Activated T-helper 17 cell treated with anti-CD3 and anti-CD28 coated beads, Interleukin-2, amount 50 U/mL, for 72 hours (primary cell): Measurements from ENCODE around the gene SQSTM1. TPM values are rescaled to one million over a fixed set of nuclear protein-coding genes. Genes with fewer than 3 reads are reported as not detected.
A peak's percentile ranks its signal among the peaks of the same experiment; 100 is the strongest.

Experiments
- ATAC-seq: fragments of 150-1000 bp; cut with Tn5 transposase; replicated peaks from 2 replicates; pipeline ENCODE4 v1.10.0; 2021; ENCODE audit warnings: mild to moderate bottlenecking, moderate library complexity
- H3K27ac Mint-ChIP-seq: one replicate; pipeline ENCODE4 v1.8.0; 2022; ENCODE audit warnings: mixed read lengths
- H3K27me3 Mint-ChIP-seq: one replicate; pipeline ENCODE4 v1.8.0; 2022; ENCODE audit warnings: mixed read lengths
- H3K36me3 Mint-ChIP-seq: one replicate; pipeline ENCODE4 v1.8.0; 2022; ENCODE audit warnings: low read depth, mild to moderate bottlenecking, mixed read lengths
- H3K4me1 Mint-ChIP-seq: one replicate; pipeline ENCODE4 v1.8.0; 2022; ENCODE audit warnings: mixed read lengths
- H3K4me3 Mint-ChIP-seq: one replicate; pipeline ENCODE4 v1.8.0; 2022; ENCODE audit warnings: mild to moderate bottlenecking, mixed read lengths
- H3K9me3 Mint-ChIP-seq: one replicate; pipeline ENCODE4 v1.8.0; 2022; ENCODE audit warnings: mixed read lengths
- total RNA-seq, 2 donors: library from RNA; stranded (reverse); gene quantifications; one replicate each; pipeline ENCODE4 v1.2.3, GENCODE V29; 2022

SQSTM1 gene
- total RNA-seq, 2 donors from 2014 or later, result 130 to 188 TPM

DNA sequence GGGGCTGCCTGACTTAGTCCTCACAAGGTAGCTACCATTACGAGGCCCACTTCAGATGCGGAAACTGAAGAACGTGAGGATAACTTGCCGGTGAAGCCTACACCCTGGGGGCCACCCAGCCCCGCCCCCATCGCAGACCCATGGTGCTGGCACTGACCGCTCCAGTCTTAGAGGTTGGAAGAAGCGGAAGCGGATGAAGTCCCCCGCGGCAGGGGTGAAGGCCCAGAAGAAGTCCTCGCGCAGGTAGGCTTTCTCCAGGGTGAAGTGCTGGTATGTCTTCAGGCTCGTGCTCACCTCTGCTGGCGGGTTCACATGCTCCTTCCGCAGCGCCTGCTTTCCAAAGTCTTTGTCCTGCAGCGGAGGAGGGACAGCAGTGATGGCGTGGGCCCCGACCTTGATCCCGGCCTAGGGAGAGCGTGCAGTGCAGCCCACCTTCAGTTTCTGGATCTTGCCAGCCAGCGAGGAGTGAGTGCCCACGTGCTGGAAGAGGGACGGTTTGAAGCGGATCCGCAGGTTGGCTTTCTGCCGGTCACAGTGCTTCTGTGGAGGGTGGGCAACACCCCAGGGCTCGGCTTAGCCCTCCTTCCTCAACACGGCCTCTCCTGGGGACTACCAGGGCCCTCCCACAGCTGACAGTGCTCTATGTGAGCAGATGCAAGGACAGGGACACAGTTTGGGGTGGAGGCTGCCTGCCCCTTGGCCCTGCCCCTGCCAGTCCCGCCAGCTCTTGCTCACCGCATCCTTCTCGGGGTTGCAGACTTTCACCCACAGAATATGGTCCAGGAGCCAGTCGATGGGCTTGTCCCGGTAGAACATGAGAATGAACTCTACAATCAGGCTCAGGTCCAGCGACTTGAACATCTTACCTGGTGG lies 21.7 kb upstream of the SQSTM1 start:
- H3K27ac Mint-ChIP-seq, result peak overlapping the region; percentile 80
- ATAC-seq, result no peak
- H3K4me1 Mint-ChIP-seq, result peaks cover 18% of the 10 kb centered on the region
- H3K9me3 Mint-ChIP-seq, result no peaks in the 10 kb centered on the region
- no peak overlapping the region for H3K4me3 Mint-ChIP-seq
- no peaks in the 10 kb centered on the region for H3K27me3 Mint-ChIP-seq
- peaks cover 31% of the 10 kb centered on the region for H3K36me3 Mint-ChIP-seq

DNA sequence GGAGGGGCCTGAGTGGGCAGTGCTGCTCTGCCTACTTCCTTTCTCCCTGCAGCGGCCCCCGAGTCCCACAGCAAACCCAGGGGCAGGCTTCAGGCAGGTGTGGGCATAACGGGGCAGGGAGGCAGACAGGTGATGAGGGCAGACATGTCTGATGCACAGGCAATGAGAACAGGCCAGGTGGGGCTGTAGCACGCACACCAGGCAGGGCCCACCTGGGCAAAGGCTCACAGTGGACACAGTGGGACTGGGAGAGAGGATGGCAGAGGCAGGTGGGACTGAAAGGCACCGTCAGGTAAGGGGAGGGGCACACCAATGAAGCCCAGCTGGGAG lies 21.1 kb upstream of the SQSTM1 start:
- no peaks in the 10 kb centered on the region for H3K27me3 Mint-ChIP-seq
- H3K9me3 Mint-ChIP-seq, result no peaks in the 10 kb centered on the region
- H3K27ac Mint-ChIP-seq, result peak overlapping the region; percentile 80
- peaks cover 31% of the 10 kb centered on the region for H3K36me3 Mint-ChIP-seq
- no peak overlapping the region for H3K4me3 Mint-ChIP-seq
- peaks cover 20% of the 10 kb centered on the region for H3K4me1 Mint-ChIP-seq
- ATAC-seq, result no peak

DNA sequence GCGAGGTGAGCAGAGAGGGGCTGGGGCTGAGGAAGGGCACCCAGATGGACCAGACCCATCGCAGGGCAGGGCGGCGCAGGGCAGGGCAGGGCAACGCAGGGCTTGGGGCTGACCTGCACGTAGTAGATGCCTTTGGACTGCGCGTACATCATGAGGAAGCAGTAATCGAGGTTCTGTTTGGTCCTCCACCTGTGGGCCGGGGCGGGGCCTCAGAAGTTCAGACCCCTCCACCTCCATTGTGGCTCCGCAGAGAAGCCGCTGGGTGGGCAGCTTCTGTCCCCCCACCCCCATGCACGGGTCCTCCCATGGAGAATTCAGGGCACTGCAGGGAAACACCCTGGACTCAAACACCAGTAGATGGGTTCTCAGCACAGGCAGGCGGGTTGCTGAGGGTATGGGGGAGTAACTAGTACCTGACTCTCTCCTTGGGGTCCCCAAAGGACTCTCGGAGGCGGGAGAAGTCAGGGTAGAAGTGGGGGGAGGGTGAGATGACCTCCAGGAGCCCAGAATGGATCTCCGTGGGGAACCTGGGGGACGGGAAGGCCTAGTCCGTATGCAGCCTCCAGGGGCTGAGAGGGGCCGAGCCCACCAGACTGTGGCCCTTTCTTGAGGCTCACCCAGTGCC lies 20.5 kb upstream of the SQSTM1 start:
- no peaks in the 10 kb centered on the region for H3K27me3 Mint-ChIP-seq
- H3K4me3 Mint-ChIP-seq, result no peak overlapping the region
- H3K36me3 Mint-ChIP-seq, result peaks cover 33% of the 10 kb centered on the region
- H3K9me3 Mint-ChIP-seq, result no peaks in the 10 kb centered on the region
- H3K4me1 Mint-ChIP-seq, result peaks cover 26% of the 10 kb centered on the region
- ATAC-seq, result no peak
- peak overlapping the region; percentile 80 for H3K27ac Mint-ChIP-seq

DNA sequence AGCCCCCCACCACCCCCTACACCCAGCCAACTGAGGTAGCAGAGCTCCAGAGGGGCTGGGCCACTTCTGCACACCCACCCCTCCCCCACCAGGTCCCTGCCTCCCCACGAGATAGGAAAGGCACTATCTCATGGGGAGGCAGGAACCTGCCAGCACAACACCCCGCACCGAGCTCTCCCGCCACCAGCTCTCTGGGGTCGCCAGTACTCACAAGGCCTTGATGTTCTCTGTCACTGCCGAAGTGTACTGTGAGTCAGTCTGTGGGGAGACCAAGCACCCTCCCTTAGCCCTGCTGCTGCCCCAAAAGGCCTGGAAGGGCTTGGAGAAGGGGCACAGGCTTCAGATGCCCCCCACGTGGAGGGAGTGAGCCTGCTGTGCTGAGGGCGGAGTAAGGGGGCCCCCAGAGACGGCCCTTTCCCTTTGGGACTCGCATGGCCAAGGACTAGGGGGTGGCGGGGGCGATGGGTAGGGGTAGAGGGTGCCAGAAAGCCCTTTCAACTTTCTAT lies 20.0 kb upstream of the SQSTM1 start:
- no peaks in the 10 kb centered on the region for H3K27me3 Mint-ChIP-seq

DNA sequence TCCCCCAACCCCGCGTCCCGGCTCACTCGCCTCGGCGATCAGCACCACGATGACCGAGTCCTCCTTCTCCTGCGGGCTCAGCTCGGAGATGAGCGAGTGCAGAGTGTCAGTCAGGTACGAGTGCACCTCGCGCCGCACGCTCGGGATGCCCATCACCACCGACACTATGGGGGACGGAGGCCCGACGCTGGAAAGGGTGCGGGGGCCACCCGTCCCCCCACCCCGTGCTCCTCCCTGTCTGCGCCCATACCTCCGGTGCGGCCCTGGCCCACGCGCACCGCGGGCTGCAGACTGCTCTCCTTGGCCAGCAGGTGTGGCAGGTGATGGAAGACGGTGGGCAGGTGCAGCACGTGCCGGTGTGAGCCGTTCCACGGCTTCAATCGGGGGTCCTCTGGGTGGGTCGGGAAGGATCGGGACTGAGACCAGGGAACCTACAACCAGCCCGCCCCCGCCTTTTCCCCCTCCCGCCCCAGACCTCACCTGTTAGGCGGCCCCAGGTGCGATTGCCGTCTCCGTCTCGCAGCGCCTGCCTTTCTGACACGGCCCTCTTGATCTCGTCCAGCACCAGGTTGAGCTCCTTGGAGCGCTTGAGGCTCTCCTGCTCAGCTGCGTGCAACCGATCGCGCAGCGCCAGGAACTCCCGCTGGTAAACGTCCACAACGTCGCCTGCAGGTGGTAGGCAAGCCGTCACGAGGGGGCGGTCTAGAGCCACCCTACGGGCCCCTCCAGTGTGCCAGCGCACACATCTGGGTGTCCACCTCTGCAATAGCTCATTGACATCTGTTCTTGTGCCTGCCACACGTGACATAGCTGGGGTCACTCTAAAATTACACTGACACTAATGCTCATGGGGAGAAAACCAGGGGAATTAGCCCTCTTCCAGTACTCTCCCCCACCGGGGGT lies 19.1 kb upstream of the SQSTM1 start:
- Mint-ChIP-seq H3K27me3 (no peaks in the 10 kb centered on the region), H3K4me3 (peak overlapping the region; percentile 26), H3K27ac (peak overlapping the region; percentile 42), H3K4me1 (peaks cover 26% of the 10 kb centered on the region), H3K9me3 (no peaks in the 10 kb centered on the region), H3K36me3 (peaks cover 36% of the 10 kb centered on the region)
- peak; percentile 58 for ATAC-seq

More for the DNA sequence above, 20.0 kb upstream of the SQSTM1 start:
- no peaks in the 10 kb centered on the region for H3K9me3 Mint-ChIP-seq
- H3K4me3 Mint-ChIP-seq, result no peak overlapping the region
- H3K27ac Mint-ChIP-seq, result no peak overlapping the region
- peaks cover 36% of the 10 kb centered on the region for H3K36me3 Mint-ChIP-seq
- peaks cover 26% of the 10 kb centered on the region for H3K4me1 Mint-ChIP-seq
- ATAC-seq, result no peak

DNA sequence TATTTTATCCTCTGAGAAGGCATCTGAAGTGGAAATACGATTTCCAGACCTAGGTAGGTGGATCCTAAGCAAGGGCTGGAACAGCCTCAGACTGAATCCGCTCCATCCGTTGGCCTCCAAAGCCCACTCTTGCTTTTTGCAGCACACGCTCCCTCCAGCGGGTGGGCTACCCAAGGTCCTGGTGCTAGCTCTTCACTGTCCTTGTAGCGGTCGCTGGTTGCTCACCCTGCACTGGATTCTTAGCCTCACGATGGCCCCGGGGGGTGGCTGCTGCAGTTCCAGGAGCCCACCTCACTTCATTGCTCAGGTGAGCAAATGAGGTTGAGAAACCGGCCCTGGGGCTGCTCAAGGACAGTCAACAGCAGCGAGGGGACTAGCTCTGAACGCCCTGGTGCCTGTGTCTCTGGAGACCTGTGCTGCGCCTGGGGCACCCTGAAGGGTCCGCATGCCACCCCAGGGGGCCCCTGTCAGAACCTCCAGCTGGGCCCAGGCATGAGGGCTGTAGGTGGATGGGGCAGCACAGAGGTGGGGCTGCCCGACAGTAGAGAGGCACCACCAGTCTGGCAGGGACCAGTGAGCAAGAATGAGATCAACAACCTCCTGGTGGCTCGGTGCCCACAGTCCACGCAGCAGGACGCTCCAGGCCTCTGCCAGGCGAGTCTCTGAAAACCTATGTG lies 18.4 kb upstream of the SQSTM1 start:
- peaks cover 21% of the 10 kb centered on the region for H3K4me1 Mint-ChIP-seq
- peaks cover 28% of the 10 kb centered on the region for H3K36me3 Mint-ChIP-seq
- H3K9me3 Mint-ChIP-seq, result no peaks in the 10 kb centered on the region
- peak overlapping the region; percentile 42 for H3K27ac Mint-ChIP-seq
- no peaks in the 10 kb centered on the region for H3K27me3 Mint-ChIP-seq
- H3K4me3 Mint-ChIP-seq, result peak overlapping the region; percentile 26
- ATAC-seq, result no peak

DNA sequence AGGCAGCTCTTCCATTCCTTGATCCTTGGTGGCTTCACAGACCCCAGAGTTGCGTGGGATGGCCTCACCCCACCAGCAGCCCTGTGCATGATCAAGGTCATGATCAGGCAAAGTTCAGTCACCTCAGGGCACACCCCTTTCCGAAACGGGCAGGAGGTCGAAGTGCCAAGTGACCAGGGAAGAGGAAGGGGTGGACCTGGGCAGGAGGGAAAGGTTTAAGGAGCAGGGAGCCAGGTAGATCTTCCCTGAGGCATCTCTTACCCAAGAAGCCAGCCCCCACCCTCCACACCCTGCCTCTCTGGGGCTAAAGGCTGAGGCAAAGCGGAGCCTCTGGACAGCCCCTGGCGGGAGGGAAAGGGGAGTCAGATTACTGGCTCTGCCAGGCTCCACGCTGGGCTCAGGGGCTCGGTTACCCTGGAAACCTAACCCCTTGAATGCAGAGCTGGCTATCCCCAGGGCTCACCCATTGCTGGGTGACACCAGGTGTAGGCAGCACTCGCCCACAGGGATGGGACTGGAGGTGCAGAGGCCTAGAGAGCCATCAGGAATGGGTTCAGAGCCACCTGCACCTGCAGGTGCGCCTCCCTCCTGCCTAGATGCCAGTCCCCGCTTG lies 17.6 kb upstream of the SQSTM1 start:
- H3K36me3 Mint-ChIP-seq, result peaks cover 26% of the 10 kb centered on the region
- no peaks in the 10 kb centered on the region for H3K27me3 Mint-ChIP-seq
- H3K4me3 Mint-ChIP-seq, result peak overlapping the region; percentile 88
- no peak for ATAC-seq
- peak overlapping the region; percentile 89 for H3K27ac Mint-ChIP-seq
- H3K4me1 Mint-ChIP-seq, result peaks cover 21% of the 10 kb centered on the region
- no peaks in the 10 kb centered on the region for H3K9me3 Mint-ChIP-seq

DNA sequence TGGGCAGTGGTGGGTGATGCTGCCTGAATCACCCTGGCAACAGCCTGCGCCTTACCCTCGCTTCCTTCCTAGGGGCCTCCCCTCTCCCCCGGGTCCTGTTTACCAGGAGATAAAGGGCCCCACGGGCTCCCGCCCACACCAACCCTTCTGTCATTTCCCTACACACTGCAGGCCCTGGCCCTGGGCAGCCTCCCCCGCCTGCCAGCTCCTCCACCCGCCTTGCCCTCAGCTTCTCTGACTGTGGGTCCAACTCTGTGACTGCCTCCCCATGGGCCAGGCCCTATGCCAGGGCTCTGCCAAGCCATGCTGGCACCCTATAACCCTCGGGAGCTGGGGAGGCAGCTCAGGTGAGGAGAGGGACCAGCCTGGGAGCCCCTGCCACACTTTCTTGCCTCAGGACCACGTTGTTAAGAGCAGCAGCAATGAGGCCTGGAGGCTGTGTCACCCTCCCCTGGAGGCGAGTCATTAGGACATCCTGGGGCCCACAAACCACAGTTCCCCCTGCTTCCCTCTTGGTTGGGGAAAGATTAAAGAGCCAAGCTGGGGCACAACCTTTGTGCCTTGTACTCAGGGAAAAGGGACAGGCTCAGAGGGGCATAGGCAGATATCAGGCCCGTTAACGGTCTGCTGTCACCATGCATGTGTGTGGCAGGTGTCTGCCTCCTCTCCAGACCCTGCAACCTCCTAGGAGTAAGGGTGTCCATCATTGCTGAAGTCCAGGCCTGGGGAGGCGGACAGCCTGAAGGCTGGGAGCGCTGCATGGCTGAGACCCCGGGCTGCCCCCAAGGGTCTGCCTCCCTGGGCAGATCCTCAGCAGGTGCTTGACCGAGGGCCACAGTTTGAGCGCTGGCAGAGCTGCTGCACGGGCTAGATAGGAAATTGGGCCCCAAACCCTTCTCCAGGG lies 16.8 kb upstream of the SQSTM1 start:
- peak; percentile 76 for ATAC-seq
- H3K9me3 Mint-ChIP-seq, result no peaks in the 10 kb centered on the region
- no peaks in the 10 kb centered on the region for H3K27me3 Mint-ChIP-seq
- H3K4me1 Mint-ChIP-seq, result peaks cover 21% of the 10 kb centered on the region
- H3K36me3 Mint-ChIP-seq, result peaks cover 26% of the 10 kb centered on the region
- peak overlapping the region; percentile 89 for H3K27ac Mint-ChIP-seq
- peak overlapping the region; percentile 88 for H3K4me3 Mint-ChIP-seq

DNA sequence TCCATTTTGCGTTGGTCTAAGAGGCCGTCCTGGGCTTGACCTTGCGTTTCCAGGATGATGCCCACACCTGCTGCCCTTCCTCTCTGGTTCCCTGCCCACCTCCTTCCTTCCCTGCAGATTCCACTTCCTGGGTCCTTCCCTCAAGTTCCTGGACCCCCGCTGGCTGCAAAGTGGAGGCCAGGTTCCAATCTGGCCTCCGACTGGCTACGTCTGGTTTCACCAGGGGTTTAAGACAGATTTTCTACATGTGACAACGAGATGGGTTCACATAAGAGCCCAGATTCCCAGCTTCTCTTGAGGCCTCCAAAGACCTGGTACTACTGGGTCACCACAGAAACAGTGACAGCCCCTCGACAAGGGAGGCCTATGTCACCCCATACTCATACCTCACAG lies 16.2 kb upstream of the SQSTM1 start:
- H3K4me1 Mint-ChIP-seq, result peaks cover 21% of the 10 kb centered on the region
- H3K9me3 Mint-ChIP-seq, result no peaks in the 10 kb centered on the region
- no peak for ATAC-seq
- H3K27ac Mint-ChIP-seq, result peak overlapping the region; percentile 89
- no peaks in the 10 kb centered on the region for H3K27me3 Mint-ChIP-seq
- peak overlapping the region; percentile 88 for H3K4me3 Mint-ChIP-seq
- H3K36me3 Mint-ChIP-seq, result peaks cover 20% of the 10 kb centered on the region

DNA sequence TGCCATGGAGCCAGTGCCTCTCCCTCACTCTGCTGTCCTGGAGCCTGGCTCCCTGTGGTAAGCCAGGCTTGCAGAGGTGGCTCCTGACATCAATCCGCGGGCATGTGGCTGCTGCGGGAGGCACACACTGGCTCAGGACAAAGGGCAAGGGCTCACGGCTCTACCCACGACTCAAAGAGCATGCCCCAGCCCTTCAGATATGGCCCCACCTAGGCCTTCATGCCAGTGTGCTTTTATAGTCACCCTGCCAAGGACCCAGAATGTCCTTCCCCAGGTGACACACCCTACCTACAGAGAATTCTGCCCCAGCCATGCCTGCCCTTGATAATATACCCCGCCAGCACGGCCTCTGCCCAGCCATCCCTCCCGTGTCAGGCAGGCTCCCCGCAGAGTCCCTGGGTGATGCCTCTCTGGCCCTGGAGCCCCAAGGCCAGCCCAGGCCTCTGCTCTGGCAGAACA lies 15.6 kb upstream of the SQSTM1 start:
- Mint-ChIP-seq H3K27ac (peak overlapping the region; percentile 89), H3K4me3 (peak overlapping the region; percentile 88), H3K36me3 (peaks cover 14% of the 10 kb centered on the region), H3K27me3 (no peaks in the 10 kb centered on the region), H3K4me1 (peaks cover 21% of the 10 kb centered on the region), H3K9me3 (no peaks in the 10 kb centered on the region)
- ATAC-seq, result no peak

DNA sequence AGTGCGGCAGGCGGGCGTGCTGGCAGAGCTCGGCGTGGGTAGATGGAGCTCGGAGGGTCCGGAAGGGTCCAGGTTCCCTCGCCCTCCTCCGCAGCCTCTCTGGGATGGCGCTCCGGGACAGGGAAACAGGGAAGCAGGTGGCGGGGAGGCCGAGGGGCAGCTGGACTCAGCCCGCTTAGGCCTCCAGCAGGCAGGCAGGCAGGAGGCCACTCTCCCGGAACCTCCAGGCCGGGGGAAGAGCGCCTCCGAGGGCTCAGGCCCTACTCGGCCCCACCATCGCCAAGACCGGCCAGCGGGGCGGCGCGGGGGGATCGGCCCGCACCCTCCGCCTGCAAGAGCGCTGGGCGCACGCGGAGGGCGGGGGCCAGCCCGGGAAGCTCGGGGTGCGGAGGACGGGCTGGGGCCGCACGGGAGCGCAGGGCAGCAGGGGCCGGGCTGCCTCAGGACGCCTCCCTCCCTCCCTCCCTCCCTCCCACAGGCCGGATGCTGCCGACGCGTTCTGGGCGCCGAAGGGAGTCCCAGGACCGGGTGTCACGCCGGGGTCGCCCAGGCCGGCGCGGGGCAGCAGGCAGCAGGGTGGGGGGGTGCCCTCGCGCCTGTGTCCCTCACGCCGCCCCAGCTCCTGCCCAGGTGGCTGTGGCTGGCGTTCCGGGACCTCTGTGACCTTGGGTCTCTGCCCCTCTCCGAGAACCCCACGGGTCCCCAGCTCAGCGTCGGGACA lies 15.0 kb upstream of the SQSTM1 start:
- Mint-ChIP-seq H3K27me3 (no peaks in the 10 kb centered on the region), H3K9me3 (no peaks in the 10 kb centered on the region), H3K27ac (peak overlapping the region; percentile 89), H3K36me3 (peaks cover 14% of the 10 kb centered on the region), H3K4me3 (peak overlapping the region; percentile 88), H3K4me1 (peaks cover 21% of the 10 kb centered on the region)
- ATAC-seq, result peak; percentile 15

DNA sequence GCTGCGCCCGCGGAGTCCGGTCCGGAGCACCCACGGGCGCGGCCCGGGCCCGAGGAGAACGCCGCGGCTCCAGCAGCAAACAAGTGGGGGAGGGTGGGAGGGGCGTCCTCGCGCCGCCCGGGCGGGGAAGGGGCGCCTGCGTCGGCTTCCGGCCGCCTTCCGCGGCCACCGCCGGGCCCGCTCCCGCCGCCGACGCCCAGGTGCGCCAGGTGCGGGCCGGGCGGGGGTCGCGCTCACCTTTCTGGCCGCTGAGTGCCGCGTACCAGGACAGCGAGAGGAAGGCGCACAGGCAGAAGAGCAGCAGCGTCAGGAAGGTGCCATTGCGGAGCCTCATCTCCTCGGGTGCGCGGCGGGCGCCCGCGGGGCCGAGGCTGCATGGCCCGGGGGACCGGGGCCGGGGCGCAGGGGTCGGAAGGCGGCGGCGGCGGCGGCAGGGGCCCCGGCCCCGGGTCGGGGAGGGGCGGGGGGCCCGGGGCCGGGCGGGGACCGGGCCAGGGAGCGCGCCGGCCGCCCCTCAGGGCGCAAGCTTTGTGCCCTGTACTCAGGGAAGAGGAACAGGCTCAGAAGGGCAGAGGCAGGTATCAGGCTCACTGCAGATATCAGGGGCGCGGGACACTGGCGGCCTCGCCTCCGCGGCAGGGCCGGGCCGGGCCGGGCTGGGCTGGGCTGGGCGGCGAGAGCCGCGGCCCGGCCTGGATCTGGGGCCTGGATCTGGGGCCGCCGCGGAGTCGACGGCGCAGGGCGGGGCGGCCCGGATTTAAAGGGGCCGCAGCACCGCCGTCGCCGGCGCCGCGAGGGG lies 14.3 kb upstream of the SQSTM1 start, which contains the start of gene MGAT4B:
Gene MGAT4B (minus strand): TSS at position 617 of the 799 bp plus-strand sequence. CDS start 283 bp downstream, at position 334.
- peaks cover 16% of the 10 kb centered on the region for H3K36me3 Mint-ChIP-seq
- peaks cover 21% of the 10 kb centered on the region for H3K4me1 Mint-ChIP-seq
- H3K4me3 Mint-ChIP-seq, result peak within 1 kb of the TSS; percentile 88
- no peak within 1 kb of the TSS for H3K27ac Mint-ChIP-seq
- no peaks in the 10 kb centered on the region for H3K27me3 Mint-ChIP-seq
- ATAC-seq, result peak; percentile 59
- H3K9me3 Mint-ChIP-seq, result no peaks in the 10 kb centered on the region
